H54 (cell line): Measurements from ENCODE around the gene ARL6.

ENCODE experiments used
- DNase-seq: peaks from one replicate; pipeline ENCODE4 v3.0.0; 2011; ENCODE audit warnings: low spot score, mixed read lengths; ENCODE audit not compliant: insufficient read length
- FAIRE-seq: peaks from 3 replicates; lab custom pipeline; 2011; peaks lifted over from hg19 to GRCh38; lab: Jason Lieb, UNC
- POLR2A ChIP-seq: IDR thresholded peaks from 2 replicates; pipeline ENCODE4 v1.6.1; 2011; ENCODE audit warnings: low read depth, mild to moderate bottlenecking, low read length

ARL6 gene, protein sequence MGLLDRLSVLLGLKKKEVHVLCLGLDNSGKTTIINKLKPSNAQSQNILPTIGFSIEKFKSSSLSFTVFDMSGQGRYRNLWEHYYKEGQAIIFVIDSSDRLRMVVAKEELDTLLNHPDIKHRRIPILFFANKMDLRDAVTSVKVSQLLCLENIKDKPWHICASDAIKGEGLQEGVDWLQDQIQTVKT

GRCh38 chr3:97764407-97765238, at the start of gene ARL6:
ARL6 (plus strand) TSS chr3:97764758; CDS start chr3:97768108, 3,350 bp downstream.
- peak; percentile 46 for DNase-seq
- peak; percentile 84 for FAIRE-seq
- no peak for TF ChIP-seq POLR2A

- DNase-seq: peak; percentile 18
- FAIRE-seq: no peak
- no peak for TF ChIP-seq POLR2A
Measured at GRCh38 chr3:97719156-97719821, 45.3 kb upstream of the ARL6 start.

GRCh38 chr3:97720417-97720816, 44.1 kb upstream of the ARL6 start:
- TF ChIP-seq POLR2A: no peak
- DNase-seq (no peak), FAIRE-seq (no peak)

DNA sequence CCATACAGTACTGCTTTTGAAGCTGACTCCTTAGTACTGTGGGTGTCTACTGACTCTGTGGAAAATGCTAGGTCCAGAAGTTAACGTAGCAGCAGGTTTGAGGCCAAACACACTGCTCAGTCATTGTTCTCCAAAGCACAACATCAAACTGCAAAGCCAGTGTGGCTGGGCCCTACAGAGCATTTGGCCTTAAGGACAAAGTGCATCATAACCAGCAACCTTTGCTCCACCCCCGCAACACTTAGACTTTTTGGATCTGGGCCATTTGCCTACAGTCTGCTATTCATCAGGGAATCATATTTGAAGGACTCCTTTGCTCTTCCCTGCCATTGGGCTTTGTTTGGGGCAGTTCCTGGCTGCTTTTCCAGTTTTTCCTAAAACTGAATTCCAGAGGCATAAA, 43.1 kb upstream of the ARL6 start:
- DNase-seq: no peak
- TF ChIP-seq POLR2A: no peak
- no peak for FAIRE-seq

- no peak for FAIRE-seq
- TF ChIP-seq POLR2A: no peak
Measured at GRCh38 chr3:97736928-97737327, 27.6 kb upstream of the ARL6 start.

GRCh38 chr3:97738761-97739160, 25.8 kb upstream of the ARL6 start:
- DNase-seq: no peak
- no peak for FAIRE-seq
- no peak for TF ChIP-seq POLR2A

More at GRCh38 chr3:97736928-97737327, 27.6 kb upstream of the ARL6 start:
- no peak for DNase-seq

- DNase-seq (no peak), FAIRE-seq (no peak)
- no peak for TF ChIP-seq POLR2A
Measured at GRCh38 chr3:97742036-97742435, 22.5 kb upstream of the ARL6 start.

DNA sequence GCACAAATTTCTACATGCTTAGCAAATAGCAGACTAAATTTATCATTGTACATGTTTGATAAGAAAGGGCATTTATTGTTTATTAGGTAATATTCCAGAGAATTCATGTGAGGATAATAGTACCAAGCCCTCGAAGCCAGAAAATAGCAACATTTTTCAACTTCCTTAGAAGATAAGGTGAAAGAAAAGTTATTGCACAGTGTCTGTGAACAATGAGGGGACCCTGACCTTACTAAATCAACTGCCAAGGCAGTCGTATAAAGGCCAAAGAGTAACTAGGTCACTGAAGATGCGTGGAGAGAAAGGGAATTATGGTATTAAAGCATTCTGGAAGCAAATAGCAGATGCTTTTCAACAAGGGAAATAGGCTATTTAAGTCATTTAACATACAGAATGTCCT, 20.3 kb upstream of the ARL6 start:
- DNase-seq (no peak), FAIRE-seq (no peak)
- no peak for TF ChIP-seq POLR2A

DNA sequence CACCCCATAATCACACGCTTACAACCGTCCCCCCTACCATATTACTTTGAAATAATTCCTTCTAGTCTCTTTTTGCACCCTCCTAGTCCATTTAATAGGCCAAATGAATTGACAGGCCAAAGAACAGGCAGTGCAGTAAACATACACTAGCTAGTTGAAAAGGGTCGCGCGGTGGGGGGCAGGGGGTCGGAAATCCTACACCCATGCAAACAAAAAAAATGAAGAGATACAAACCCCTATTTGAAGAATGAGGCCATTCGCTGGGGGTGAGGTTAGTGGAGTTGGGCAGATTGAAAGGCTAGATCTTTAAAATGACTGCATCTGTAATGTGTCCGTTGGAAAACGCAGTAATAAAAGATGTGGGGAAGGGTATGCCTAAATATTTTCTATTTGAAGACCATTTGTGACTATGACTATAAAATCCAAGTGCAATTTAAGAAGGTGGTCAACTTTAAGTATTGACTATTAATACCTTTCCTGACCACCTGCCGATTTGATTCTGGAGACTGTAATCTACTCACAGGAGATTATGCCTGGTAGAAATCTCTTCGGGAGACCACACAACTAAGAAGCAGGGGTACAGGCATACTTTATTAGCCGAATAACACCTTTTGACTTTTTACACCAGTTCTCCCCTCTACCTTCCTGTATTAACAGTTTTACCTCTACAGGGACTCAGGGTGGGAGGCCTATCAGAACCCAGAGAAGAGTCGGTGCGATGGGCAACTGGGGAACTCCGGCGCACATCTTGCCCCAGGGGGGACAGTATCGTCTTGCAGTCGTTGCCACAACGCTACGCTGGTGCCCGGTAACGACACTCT, 762 bp upstream of the ARL6 start:
- FAIRE-seq: peak; percentile 50
- TF ChIP-seq POLR2A: no peak
- no peak for DNase-seq

DNA sequence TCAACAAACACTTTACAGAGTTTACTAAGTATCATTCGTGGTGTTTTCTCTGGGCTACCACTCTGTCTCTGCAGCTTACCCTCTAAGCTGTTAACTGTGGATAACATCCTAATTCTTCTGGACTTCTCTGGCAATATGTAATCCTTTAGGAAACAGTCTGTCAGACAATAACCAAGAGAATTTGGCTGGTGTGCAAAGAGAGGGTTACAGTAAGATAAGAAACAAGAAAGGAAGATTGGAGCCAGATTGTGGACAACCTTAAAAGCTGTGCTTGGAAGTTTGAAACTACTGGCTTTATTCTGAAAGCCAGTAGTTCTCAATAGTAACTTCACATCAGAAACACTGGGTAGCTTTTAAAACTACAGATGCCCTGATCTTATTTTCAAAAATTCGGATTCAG, 778 bp downstream of the ARL6 start:
- no peak for DNase-seq

DNA sequence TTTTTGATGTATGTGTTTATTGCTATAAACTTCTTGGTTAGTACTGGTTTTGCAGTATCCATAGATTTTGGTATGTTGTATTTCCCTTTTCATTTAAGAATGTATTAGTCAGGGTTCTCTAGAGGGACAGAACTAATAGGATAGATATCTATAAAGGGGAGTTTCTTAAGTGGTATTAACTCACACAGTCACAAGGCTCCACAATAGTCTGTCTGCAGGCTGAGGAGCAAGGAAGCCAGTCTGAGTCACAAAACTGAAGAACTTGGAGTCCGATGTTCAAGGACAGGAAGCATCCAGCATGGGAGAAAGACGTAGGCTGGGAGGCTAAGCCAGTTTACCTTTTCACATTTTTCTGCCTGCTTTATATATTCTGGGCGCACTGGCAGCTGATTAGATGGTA, 8.4 kb downstream of the ARL6 start:
- no peak for DNase-seq
- no peak for FAIRE-seq

More for the DNA sequence above, 778 bp downstream of the ARL6 start:
- no peak for TF ChIP-seq POLR2A
- FAIRE-seq: peak; percentile 71

DNA sequence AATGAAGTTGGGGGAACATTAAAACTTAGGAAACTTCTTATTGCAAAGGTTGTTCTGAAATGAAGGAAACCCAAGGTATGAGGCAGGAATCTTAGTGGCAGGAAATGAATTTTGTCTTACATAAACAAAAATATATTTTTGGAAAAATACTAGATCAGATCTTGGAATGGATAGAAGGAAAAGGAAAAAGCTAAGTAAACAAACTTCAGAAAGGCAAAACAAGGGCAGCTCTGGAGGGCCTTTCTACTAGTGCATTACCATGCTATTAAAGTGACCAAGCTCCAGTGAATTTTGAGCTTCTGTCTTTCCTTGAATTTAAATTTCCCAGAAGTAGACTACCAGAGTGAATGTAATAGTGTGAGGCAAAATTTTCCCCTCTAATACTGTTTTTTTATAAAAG, 13.6 kb downstream of the ARL6 start:
- TF ChIP-seq POLR2A: no peak
- DNase-seq: no peak
- FAIRE-seq: no peak

More for the DNA sequence above, 8.4 kb downstream of the ARL6 start:
- TF ChIP-seq POLR2A: no peak

GRCh38 chr3:97793420-97794019, 29.0 kb downstream of the ARL6 start:
- FAIRE-seq: peak; percentile 80
- DNase-seq: no peak
- TF ChIP-seq POLR2A: no peak
